ENCODE measurements around the gene IFNAR1.

IFNAR1 gene

GRCh38 chr21:33283203-33283602 is 41.6 kb upstream of the IFNAR1 start:
- no peak overlapping the region for H2BK15ac ChIP-seq (ENCODE audit: low read length)
- no peak overlapping the region for H3K23ac ChIP-seq (ENCODE audit: low read depth, low read length, poor library complexity)
- no peaks in the 10 kb centered on the region for H3K27me3 ChIP-seq (ENCODE audit: control insufficient read depth in 3 of 3, insufficient read depth in 3 of 3, low read depth in 1 of 3, low read length in 3 of 3)
- H2BK120ac ChIP-seq (ENCODE audit: low read depth, low read length): no peak overlapping the region
- no peak overlapping the region for H4K8ac ChIP-seq (ENCODE audit: low read depth, low read length)
- no peak overlapping the region for H3K14ac ChIP-seq (ENCODE audit: low read length)
- no peak overlapping the region for H3K4me2 ChIP-seq (ENCODE audit: insufficient read depth, low read length, poor library complexity, severe bottlenecking)
- H3K9ac ChIP-seq (ENCODE audit: low read depth, low read length, poor library complexity): no peak overlapping the region
- peaks cover 2 to 10% of the 10 kb centered on the region in 2 donors for H3K9me3 ChIP-seq (replicated peaks in 1 of 2; ENCODE audit: control insufficient read depth in 2 of 2, insufficient read depth in 1 of 2, low read depth in 1 of 2, low read length in 2 of 2)
- H3K4me3 ChIP-seq (ENCODE audit: low read length in 2 of 2): no peak overlapping the region
- H2AFZ ChIP-seq (ENCODE audit: low read length): no peak overlapping the region
- no peak overlapping the region for H3K4ac ChIP-seq (ENCODE audit: low read length)
- H2BK12ac ChIP-seq (ENCODE audit: low read length): no peak overlapping the region
- no peak overlapping the region for H4K91ac ChIP-seq (ENCODE audit: low read depth, low read length, poor library complexity)
- no peak overlapping the region for H3K27ac ChIP-seq (replicated peaks; ENCODE audit: low read length)
- no peak for DNase-seq (ENCODE audit: low spot score)
- no peak overlapping the region for H2AK5ac ChIP-seq (ENCODE audit: low read depth, low read length)
- peaks cover 0 to 7% of the 10 kb centered on the region in 2 donors for H3K36me3 ChIP-seq (replicated peaks in 1 of 2; ENCODE audit: control insufficient read depth in 2 of 2, insufficient read depth in 2 of 2, low read length in 2 of 2)
- H3K18ac ChIP-seq (ENCODE audit: low read length): no peak overlapping the region
- H2BK5ac ChIP-seq (ENCODE audit: low read length): no peak overlapping the region
- no CpG with 5 or more reads among the region's 5 CpGs for WGBS, 2 donors (ENCODE audit: extremely low coverage in 2 of 2, insufficient read length in 2 of 2, insufficient replicate concordance in 1 of 2)
- H3K4me1 ChIP-seq (ENCODE audit: control insufficient read depth in 2 of 2, insufficient read depth in 1 of 2, low read depth in 1 of 2, low read length in 2 of 2): no peaks in the 10 kb centered on the region
- peaks cover 4% of the 10 kb centered on the region for H3K79me1 ChIP-seq (ENCODE audit: low read depth, low read length)

DNA sequence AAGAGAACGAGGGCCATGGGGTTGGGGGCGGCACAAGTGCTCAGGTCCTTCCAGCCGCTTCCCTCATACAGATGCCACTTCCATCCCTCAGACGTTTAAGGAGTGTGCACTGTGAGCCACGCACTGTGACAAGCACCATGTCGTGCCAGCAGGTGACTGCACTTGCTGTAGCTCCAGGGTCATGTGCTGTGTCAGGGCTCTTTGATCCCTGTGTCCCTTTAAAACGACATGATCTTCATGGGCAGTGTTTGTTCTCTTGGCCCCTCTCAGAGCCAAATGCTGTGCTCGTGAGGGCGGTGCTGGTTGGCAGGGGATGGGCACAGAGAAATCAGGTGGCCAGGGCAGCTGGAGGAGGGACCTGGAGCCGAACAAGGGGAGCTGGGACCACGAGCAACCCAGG is 38.7 kb upstream of the IFNAR1 start:
- Histone ChIP-seq H2BK15ac (ENCODE audit: low read length) (no peak overlapping the region), H4K8ac (ENCODE audit: low read depth, low read length) (no peak overlapping the region), H2BK12ac (ENCODE audit: low read length) (peak overlapping the region; percentile 18), H3K27ac (replicated peaks; ENCODE audit: low read length) (no peak overlapping the region), H3K36me3 (replicated peaks in 1 of 2; ENCODE audit: control insufficient read depth in 2 of 2, insufficient read depth in 2 of 2, low read length in 2 of 2) (peaks cover 0 to 7% of the 10 kb centered on the region in 2 donors), H2AK5ac (ENCODE audit: low read depth, low read length) (peak overlapping the region; percentile 36), H3K4ac (ENCODE audit: low read length) (no peak overlapping the region), H3K18ac (ENCODE audit: low read length) (peak overlapping the region; percentile 30), H2AFZ (ENCODE audit: low read length) (no peak overlapping the region), H3K4me2 (ENCODE audit: insufficient read depth, low read length, poor library complexity, severe bottlenecking) (peak overlapping the region; percentile 4), H4K91ac (ENCODE audit: low read depth, low read length, poor library complexity) (no peak overlapping the region), H3K79me1 (ENCODE audit: low read depth, low read length) (peaks cover 4% of the 10 kb centered on the region), H3K4me1 (ENCODE audit: control insufficient read depth in 2 of 2, insufficient read depth in 1 of 2, low read depth in 1 of 2, low read length in 2 of 2) (peaks cover 0 to 4% of the 10 kb centered on the region in 2 donors), H2BK5ac (ENCODE audit: low read length) (no peak overlapping the region), H3K14ac (ENCODE audit: low read length) (peak overlapping the region; percentile 63), H3K23ac (ENCODE audit: low read depth, low read length, poor library complexity) (peak overlapping the region; percentile 77), H3K9ac (ENCODE audit: low read depth, low read length, poor library complexity) (no peak overlapping the region), H2BK120ac (ENCODE audit: low read depth, low read length) (no peak overlapping the region), H3K9me3 (replicated peaks in 1 of 2; ENCODE audit: control insufficient read depth in 2 of 2, insufficient read depth in 1 of 2, low read depth in 1 of 2, low read length in 2 of 2) (no peaks in the 10 kb centered on the region), H3K27me3 (ENCODE audit: control insufficient read depth in 3 of 3, insufficient read depth in 3 of 3, low read depth in 1 of 3, low read length in 3 of 3) (no peaks in the 10 kb centered on the region), H3K4me3 (ENCODE audit: low read length in 2 of 2) (no peak overlapping the region)
- no peak for DNase-seq (ENCODE audit: low spot score)
- WGBS, 2 donors (ENCODE audit: extremely low coverage in 2 of 2, insufficient read length in 2 of 2, insufficient replicate concordance in 1 of 2): no CpG with 5 or more reads among the region's 11 CpGs

DNA sequence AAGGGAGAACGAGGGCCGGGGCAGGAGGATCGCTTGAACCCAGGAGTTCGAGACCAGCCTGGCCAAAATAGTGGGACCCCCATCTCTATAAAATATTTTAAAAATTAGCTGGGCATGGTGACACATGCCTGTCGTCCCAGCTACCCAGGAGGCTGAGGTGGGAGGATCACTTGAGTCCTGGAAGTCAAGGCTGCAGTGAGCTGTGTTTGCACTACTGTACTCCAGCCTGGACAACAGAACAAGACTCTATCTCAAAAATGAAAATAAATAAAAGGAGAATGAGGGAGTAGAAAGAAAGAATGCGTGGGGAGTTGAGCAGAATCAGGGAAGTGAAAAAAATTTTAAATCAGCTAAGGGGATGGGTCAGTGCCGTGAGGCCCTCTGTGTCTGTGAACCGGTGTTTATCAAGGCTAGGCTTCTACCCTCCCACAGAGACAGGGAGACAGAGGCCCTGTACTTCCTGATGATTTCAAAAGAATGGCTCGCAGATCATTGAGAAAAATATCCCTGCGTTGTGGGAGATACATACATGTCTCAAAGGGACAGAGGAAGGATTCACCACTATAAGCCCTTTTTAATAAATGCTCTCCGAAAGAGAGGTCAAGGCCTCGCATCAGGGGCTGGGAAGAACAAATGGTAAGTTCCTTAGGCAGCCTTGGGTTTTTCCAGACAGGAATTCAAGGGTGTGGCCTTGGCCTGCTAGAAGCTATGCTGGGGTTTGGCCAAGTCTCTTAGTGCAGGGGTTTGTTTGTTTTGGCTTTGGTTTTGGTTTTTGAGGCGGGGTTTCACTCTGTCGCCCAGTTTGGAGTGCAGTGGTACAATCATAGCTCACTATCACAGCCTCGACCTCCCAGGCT is 37.9 kb upstream of the IFNAR1 start:
- peaks cover 0 to 4% of the 10 kb centered on the region in 2 donors for H3K4me1 ChIP-seq (ENCODE audit: control insufficient read depth in 2 of 2, insufficient read depth in 1 of 2, low read depth in 1 of 2, low read length in 2 of 2)
- DNase-seq (ENCODE audit: low spot score): no peak
- peaks cover 0 to 7% of the 10 kb centered on the region in 2 donors for H3K36me3 ChIP-seq (replicated peaks in 1 of 2; ENCODE audit: control insufficient read depth in 2 of 2, insufficient read depth in 2 of 2, low read length in 2 of 2)
- H3K27me3 ChIP-seq (ENCODE audit: control insufficient read depth in 3 of 3, insufficient read depth in 3 of 3, low read depth in 1 of 3, low read length in 3 of 3): no peaks in the 10 kb centered on the region
- no peak overlapping the region for H3K18ac ChIP-seq (ENCODE audit: low read length)
- 100% methylated on average over 1 of the region's 15 CpGs; no CpG with 5 or more reads in 1 of the 2 donors for WGBS, 2 donors (ENCODE audit: extremely low coverage in 2 of 2, insufficient read length in 2 of 2, insufficient replicate concordance in 1 of 2)
- H2BK120ac ChIP-seq (ENCODE audit: low read depth, low read length): no peak overlapping the region
- H3K4me2 ChIP-seq (ENCODE audit: insufficient read depth, low read length, poor library complexity, severe bottlenecking): no peak overlapping the region
- no peak overlapping the region for H2BK12ac ChIP-seq (ENCODE audit: low read length)
- H3K79me1 ChIP-seq (ENCODE audit: low read depth, low read length): peaks cover 4% of the 10 kb centered on the region
- no peak overlapping the region for H2AFZ ChIP-seq (ENCODE audit: low read length)
- H3K9me3 ChIP-seq (replicated peaks in 1 of 2; ENCODE audit: control insufficient read depth in 2 of 2, insufficient read depth in 1 of 2, low read depth in 1 of 2, low read length in 2 of 2): no peaks in the 10 kb centered on the region
- no peak overlapping the region for H2AK5ac ChIP-seq (ENCODE audit: low read depth, low read length)
- no peak overlapping the region for H4K91ac ChIP-seq (ENCODE audit: low read depth, low read length, poor library complexity)
- H3K4me3 ChIP-seq (ENCODE audit: low read length in 2 of 2): no peak overlapping the region
- H3K9ac ChIP-seq (ENCODE audit: low read depth, low read length, poor library complexity): no peak overlapping the region
- no peak overlapping the region for H2BK15ac ChIP-seq (ENCODE audit: low read length)
- H2BK5ac ChIP-seq (ENCODE audit: low read length): no peak overlapping the region
- H3K14ac ChIP-seq (ENCODE audit: low read length): no peak overlapping the region
- no peak overlapping the region for H4K8ac ChIP-seq (ENCODE audit: low read depth, low read length)
- no peak overlapping the region for H3K27ac ChIP-seq (replicated peaks; ENCODE audit: low read length)
- no peak overlapping the region for H3K4ac ChIP-seq (ENCODE audit: low read length)
- no peak overlapping the region for H3K23ac ChIP-seq (ENCODE audit: low read depth, low read length, poor library complexity)

GRCh38 chr21:33289199-33289819 is 35.5 kb upstream of the IFNAR1 start:
- H3K9me3 ChIP-seq (replicated peaks in 1 of 2; ENCODE audit: control insufficient read depth in 2 of 2, insufficient read depth in 1 of 2, low read depth in 1 of 2, low read length in 2 of 2): no peaks in the 10 kb centered on the region
- no peak overlapping the region for H3K18ac ChIP-seq (ENCODE audit: low read length)
- peaks cover 0 to 4% of the 10 kb centered on the region in 2 donors for H3K4me1 ChIP-seq (ENCODE audit: control insufficient read depth in 2 of 2, insufficient read depth in 1 of 2, low read depth in 1 of 2, low read length in 2 of 2)
- H3K23ac ChIP-seq (ENCODE audit: low read depth, low read length, poor library complexity): peak overlapping the region; percentile 16
- no peak overlapping the region for H4K91ac ChIP-seq (ENCODE audit: low read depth, low read length, poor library complexity)
- peaks cover 4% of the 10 kb centered on the region for H3K79me1 ChIP-seq (ENCODE audit: low read depth, low read length)
- H3K9ac ChIP-seq (ENCODE audit: low read depth, low read length, poor library complexity): no peak overlapping the region
- H2AFZ ChIP-seq (ENCODE audit: low read length): no peak overlapping the region
- no peak overlapping the region for H2AK5ac ChIP-seq (ENCODE audit: low read depth, low read length)
- H2BK12ac ChIP-seq (ENCODE audit: low read length): no peak overlapping the region
- H3K27me3 ChIP-seq (ENCODE audit: control insufficient read depth in 3 of 3, insufficient read depth in 3 of 3, low read depth in 1 of 3, low read length in 3 of 3): no peaks in the 10 kb centered on the region
- DNase-seq (ENCODE audit: low spot score): no peak
- H3K4me2 ChIP-seq (ENCODE audit: insufficient read depth, low read length, poor library complexity, severe bottlenecking): no peak overlapping the region
- WGBS, 2 donors (ENCODE audit: extremely low coverage in 2 of 2, insufficient read length in 2 of 2, insufficient replicate concordance in 1 of 2): no CpG with 5 or more reads among the region's 11 CpGs
- H2BK5ac ChIP-seq (ENCODE audit: low read length): no peak overlapping the region
- H2BK15ac ChIP-seq (ENCODE audit: low read length): no peak overlapping the region
- no peak overlapping the region for H3K4me3 ChIP-seq (ENCODE audit: low read length in 2 of 2)
- H3K36me3 ChIP-seq (replicated peaks in 1 of 2; ENCODE audit: control insufficient read depth in 2 of 2, insufficient read depth in 2 of 2, low read length in 2 of 2): no peaks in the 10 kb centered on the region
- no peak overlapping the region for H4K8ac ChIP-seq (ENCODE audit: low read depth, low read length)
- H3K4ac ChIP-seq (ENCODE audit: low read length): no peak overlapping the region
- no peak overlapping the region for H3K14ac ChIP-seq (ENCODE audit: low read length)
- H3K27ac ChIP-seq (replicated peaks; ENCODE audit: low read length): no peak overlapping the region
- H2BK120ac ChIP-seq (ENCODE audit: low read depth, low read length): no peak overlapping the region

All from neuronal stem cell (in vitro differentiated cells).